Measurements from ENCODE around the gene COPRS. TPM values are rescaled to one million over a fixed set of nuclear protein-coding genes. Genes with fewer than 3 reads are reported as not detected.
"Not testable (repeated sequence)": the region's sequence is repeated elsewhere in the genome, so short reads cannot be mapped to it uniquely, and the experiment has no call there.

COPRS gene
- polyA plus RNA-seq, 1 donor (not counting 4 experiments of a cell fraction or from before 2014, with no cell fraction given) = 30.3 TPM

DNA sequence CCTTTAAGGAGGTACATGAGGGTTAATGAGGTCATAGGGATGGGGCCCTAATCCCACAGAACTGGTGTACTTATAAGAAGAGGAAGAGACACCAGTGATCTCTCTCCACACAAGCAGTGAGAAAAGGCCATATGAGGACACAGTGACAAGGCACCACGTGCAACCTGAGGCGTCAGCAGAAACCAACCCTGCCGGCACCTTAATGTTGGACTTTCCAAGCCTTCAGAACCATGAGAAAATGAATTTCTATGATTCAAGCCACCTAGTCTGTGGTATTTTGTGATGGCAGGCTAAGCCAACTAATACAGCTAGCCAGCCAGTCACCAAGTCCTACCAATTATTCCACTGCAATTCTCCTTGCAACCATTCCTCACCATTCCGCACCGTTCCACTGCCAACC lies 39.5 kb downstream of the COPRS start:
- Histone ChIP-seq H3K27me3 (ENCODE audit: control insufficient read depth, extremely low read depth, insufficient read depth, low read length) (no peaks in the 10 kb centered on the region), H3K9ac (ENCODE audit: control insufficient read depth, extremely low read depth, insufficient read depth, low read length) (no peak overlapping the region), H3K27ac (ENCODE audit: control insufficient read depth, insufficient read depth, low read length) (no peak overlapping the region), H3K9me1 (ENCODE audit: control insufficient read depth, extremely low read depth, insufficient read depth, low read length) (no peaks in the 10 kb centered on the region), H3K9me3 (ENCODE audit: control insufficient read depth, low read depth, low read length) (no peaks in the 10 kb centered on the region), H4K20me1 (ENCODE audit: control insufficient read depth, extremely low read depth, insufficient read depth, low read length) (no peaks in the 10 kb centered on the region), H3K4me3 (ENCODE audit: control insufficient read depth in 2 of 3, extremely low read depth in 1 of 3, insufficient read depth in 2 of 3, low read depth in 1 of 3, low read length in 3 of 3) (no peak overlapping the region), H3K79me2 (ENCODE audit: control insufficient read depth, insufficient read depth, low read length) (no peaks in the 10 kb centered on the region), H2AFZ (ENCODE audit: control insufficient read depth, low read length) (no peak overlapping the region), H3K36me3 (ENCODE audit: control insufficient read depth in 2 of 2, extremely low read depth in 1 of 2, insufficient read depth in 2 of 2, low read length in 2 of 2) (no peaks in the 10 kb centered on the region), H3K4me1 (ENCODE audit: control insufficient read depth, extremely low read depth, insufficient read depth, low read length) (no peaks in the 10 kb centered on the region), H3K4me2 (ENCODE audit: control insufficient read depth, extremely low read depth, insufficient read depth, low read depth, low read length) (no peak overlapping the region)
- no peak for DNase-seq (ENCODE audit: low read depth, low spot score)
- dilution Hi-C loops (cut with MboI; ENCODE audit: extremely low pct_ligation_motif_present, low sequenced_read_pairs) = no loop called here
- no peak for FAIRE-seq
- TF ChIP-seq EZH2 (IDR thresholded peaks at IDR 0.05; ENCODE audit: low read length) = no peak
- TF ChIP-seq, protein P1, sequence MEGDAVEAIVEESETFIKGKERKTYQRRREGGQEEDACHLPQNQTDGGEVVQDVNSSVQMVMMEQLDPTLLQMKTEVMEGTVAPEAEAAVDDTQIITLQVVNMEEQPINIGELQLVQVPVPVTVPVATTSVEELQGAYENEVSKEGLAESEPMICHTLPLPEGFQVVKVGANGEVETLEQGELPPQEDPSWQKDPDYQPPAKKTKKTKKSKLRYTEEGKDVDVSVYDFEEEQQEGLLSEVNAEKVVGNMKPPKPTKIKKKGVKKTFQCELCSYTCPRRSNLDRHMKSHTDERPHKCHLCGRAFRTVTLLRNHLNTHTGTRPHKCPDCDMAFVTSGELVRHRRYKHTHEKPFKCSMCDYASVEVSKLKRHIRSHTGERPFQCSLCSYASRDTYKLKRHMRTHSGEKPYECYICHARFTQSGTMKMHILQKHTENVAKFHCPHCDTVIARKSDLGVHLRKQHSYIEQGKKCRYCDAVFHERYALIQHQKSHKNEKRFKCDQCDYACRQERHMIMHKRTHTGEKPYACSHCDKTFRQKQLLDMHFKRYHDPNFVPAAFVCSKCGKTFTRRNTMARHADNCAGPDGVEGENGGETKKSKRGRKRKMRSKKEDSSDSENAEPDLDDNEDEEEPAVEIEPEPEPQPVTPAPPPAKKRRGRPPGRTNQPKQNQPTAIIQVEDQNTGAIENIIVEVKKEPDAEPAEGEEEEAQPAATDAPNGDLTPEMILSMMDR (optimal IDR thresholded peaks at IDR 0.05 in 1 of 3, IDR thresholded peaks at IDR 0.05 in 1 of 3, conservative IDR thresholded peaks at IDR 0.05 in 1 of 3; ENCODE audit: extremely low read depth in 1 of 3, insufficient read depth in 2 of 3, low read length in 3 of 3) = no peak

DNA sequence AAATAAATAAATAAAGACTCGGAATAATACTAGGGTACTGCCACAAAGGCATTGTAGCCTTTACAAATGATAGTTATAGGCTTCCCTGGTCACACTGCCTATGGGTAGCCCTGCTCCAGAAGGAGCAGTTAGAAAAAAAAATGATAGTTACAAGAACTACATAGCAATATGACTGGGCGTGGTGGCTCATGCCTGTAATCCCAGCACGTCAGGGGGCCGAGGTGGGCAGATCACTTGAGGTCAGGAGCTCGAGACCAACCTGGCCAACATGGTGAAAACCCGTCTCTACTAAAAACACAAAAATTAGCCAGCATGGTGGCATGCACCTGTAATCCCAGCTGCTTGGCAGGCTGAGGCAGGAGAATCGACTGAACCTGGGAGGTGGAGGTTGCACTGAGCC lies 40.2 kb downstream of the COPRS start:
- H3K4me2 ChIP-seq (ENCODE audit: control insufficient read depth, extremely low read depth, insufficient read depth, low read depth, low read length); H3K4me1 ChIP-seq (ENCODE audit: control insufficient read depth, extremely low read depth, insufficient read depth, low read length); H3K9me1 ChIP-seq (ENCODE audit: control insufficient read depth, extremely low read depth, insufficient read depth, low read length); H3K27ac ChIP-seq (ENCODE audit: control insufficient read depth, insufficient read depth, low read length); FAIRE-seq; DNase-seq (ENCODE audit: low read depth, low spot score); H3K36me3 ChIP-seq (ENCODE audit: control insufficient read depth in 2 of 2, extremely low read depth in 1 of 2, insufficient read depth in 2 of 2, low read length in 2 of 2); dilution Hi-C loops (cut with MboI; ENCODE audit: extremely low pct_ligation_motif_present, low sequenced_read_pairs); H3K4me3 ChIP-seq (ENCODE audit: control insufficient read depth in 2 of 3, extremely low read depth in 1 of 3, insufficient read depth in 2 of 3, low read depth in 1 of 3, low read length in 3 of 3); H3K9ac ChIP-seq (ENCODE audit: control insufficient read depth, extremely low read depth, insufficient read depth, low read length); H3K27me3 ChIP-seq (ENCODE audit: control insufficient read depth, extremely low read depth, insufficient read depth, low read length); H3K79me2 ChIP-seq (ENCODE audit: control insufficient read depth, insufficient read depth, low read length); H4K20me1 ChIP-seq (ENCODE audit: control insufficient read depth, extremely low read depth, insufficient read depth, low read length); H2AFZ ChIP-seq (ENCODE audit: control insufficient read depth, low read length); H3K9me3 ChIP-seq (ENCODE audit: control insufficient read depth, low read depth, low read length): not testable (repeated sequence)

DNA sequence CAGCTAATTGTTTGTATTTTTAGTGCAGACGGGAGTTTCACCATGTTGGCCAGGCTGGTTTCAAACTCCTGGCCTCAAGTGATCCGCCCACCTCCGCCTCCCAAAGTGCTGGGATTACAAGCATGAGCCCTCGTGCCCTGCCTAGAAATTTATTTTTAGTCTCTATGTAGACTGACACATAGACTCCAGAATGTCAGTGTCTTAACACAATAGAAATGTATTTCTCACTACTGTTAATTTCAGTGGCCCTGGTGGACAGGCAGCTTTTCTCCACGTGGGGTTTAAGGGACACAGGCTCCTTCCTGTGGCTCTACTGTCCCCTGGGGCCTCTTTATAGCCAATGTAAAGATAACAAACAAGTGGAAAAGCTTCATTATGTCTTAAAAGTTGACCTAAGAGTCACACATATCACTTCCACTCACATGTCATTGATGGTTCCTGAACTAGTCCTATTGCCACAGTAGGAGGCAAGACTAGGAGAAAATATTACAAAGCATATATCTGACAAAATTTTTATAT lies 43.8 kb downstream of the COPRS start:
- Histone ChIP-seq H2AFZ (ENCODE audit: control insufficient read depth, low read length) (no peak overlapping the region), H4K20me1 (ENCODE audit: control insufficient read depth, extremely low read depth, insufficient read depth, low read length) (no peaks in the 10 kb centered on the region), H3K9me1 (ENCODE audit: control insufficient read depth, extremely low read depth, insufficient read depth, low read length) (no peaks in the 10 kb centered on the region), H3K36me3 (ENCODE audit: control insufficient read depth in 2 of 2, extremely low read depth in 1 of 2, insufficient read depth in 2 of 2, low read length in 2 of 2) (no peaks in the 10 kb centered on the region), H3K9me3 (ENCODE audit: control insufficient read depth, low read depth, low read length) (peaks cover 2% of the 10 kb centered on the region), H3K27me3 (ENCODE audit: control insufficient read depth, extremely low read depth, insufficient read depth, low read length) (no peaks in the 10 kb centered on the region), H3K4me2 (ENCODE audit: control insufficient read depth, extremely low read depth, insufficient read depth, low read depth, low read length) (no peak overlapping the region), H3K27ac (ENCODE audit: control insufficient read depth, insufficient read depth, low read length) (no peak overlapping the region), H3K9ac (ENCODE audit: control insufficient read depth, extremely low read depth, insufficient read depth, low read length) (no peak overlapping the region), H3K79me2 (ENCODE audit: control insufficient read depth, insufficient read depth, low read length) (no peaks in the 10 kb centered on the region), H3K4me1 (ENCODE audit: control insufficient read depth, extremely low read depth, insufficient read depth, low read length) (no peaks in the 10 kb centered on the region), H3K4me3 (ENCODE audit: control insufficient read depth in 2 of 3, extremely low read depth in 1 of 3, insufficient read depth in 2 of 3, low read depth in 1 of 3, low read length in 3 of 3) (no peak overlapping the region)
- DNase-seq (ENCODE audit: low read depth, low spot score) (no peak), FAIRE-seq (no peak)
- dilution Hi-C loops (cut with MboI; ENCODE audit: extremely low pct_ligation_motif_present, low sequenced_read_pairs) = no loop called here
- TF ChIP-seq, protein P1 (optimal IDR thresholded peaks at IDR 0.05 in 1 of 3, IDR thresholded peaks at IDR 0.05 in 1 of 3, conservative IDR thresholded peaks at IDR 0.05 in 1 of 3; ENCODE audit: extremely low read depth in 1 of 3, insufficient read depth in 2 of 3, low read length in 3 of 3) = no peak
- no peak for TF ChIP-seq EZH2 (IDR thresholded peaks at IDR 0.05; ENCODE audit: low read length)

Data from keratinocyte (primary cell).